Activated T-helper 1 cell treated with anti-CD3 and anti-CD28 coated beads, Interleukin-2, amount 50 U/mL, for 16 hours (primary cell): ENCODE results near the gene SMAD6.

ENCODE experiments used
- DNase-seq, 2 donors: peaks; one replicate each; pipeline ENCODE4 v3.0.0-alpha.2; 2020; ENCODE audit warnings: low read depth in 1 of 2, low spot score in 1 of 2

The SMAD6 gene

GRCh38 chr15:66773129-66773873, 71.3 kb downstream of the SMAD6 start:
- no peak for DNase-seq

- DNase-seq: no peak
Measured at GRCh38 chr15:66774001-66774814, 72.2 kb downstream of the SMAD6 start.

GRCh38 chr15:66775127-66776105, 73.4 kb downstream of the SMAD6 start:
- DNase-seq: no peak

DNA sequence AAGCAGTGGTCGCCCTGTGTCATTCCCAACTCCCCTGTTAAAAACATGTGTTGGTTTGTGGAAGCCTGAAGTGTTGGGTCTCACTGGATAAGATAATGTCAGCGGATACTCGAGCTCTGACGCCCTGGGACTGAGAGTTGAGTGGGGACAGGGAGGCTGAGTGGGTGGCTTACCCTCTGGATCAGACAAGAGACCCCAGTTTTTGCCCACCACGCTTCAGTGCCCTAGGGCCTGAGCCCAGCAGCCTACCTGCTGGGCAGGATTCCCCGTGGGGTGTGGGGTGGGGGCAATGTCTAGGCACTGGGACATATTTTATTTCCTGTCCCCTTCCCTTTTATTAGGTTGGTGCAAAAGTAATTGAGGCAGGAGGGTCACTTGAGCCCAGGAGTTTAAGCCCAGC, 75.0 kb downstream of the SMAD6 start:
- DNase-seq: no peak

DNA sequence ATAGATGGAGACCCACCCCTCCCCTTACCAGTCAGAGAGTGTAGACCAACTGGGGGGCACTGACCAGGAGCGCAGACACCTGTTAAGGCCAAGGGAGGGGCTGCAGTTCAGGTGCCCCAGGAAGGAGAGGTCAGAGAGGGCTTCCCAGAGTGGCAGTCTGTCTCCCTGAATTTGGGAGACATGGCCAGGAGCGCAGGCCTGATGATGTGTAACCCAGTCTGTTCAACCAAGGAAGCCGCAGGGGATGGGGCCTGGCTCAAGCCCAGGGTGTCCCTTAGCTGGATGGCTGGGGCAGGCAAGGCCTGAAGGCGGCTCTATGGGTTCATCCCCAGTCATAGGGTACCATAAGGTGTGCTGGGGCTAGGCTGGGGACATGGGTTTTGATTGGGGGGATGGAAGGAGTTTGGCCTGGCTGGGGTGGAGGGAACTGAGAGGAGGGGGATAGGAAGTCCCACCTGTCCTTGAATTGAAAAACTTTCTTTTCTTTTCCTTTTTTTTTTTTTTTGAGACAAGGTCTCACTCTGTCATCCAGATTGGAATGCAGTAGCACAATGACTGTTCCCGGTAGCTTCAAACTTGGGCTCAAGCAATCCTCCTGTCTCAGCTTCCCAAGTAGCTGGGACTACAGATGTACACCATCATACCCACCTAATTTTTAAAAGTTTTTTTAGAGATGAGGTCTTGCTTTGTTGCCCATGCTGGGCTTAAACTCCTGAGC, 75.7 kb downstream of the SMAD6 start:
- DNase-seq: no peak

- no peak for DNase-seq
Measured at GRCh38 chr15:66778314-66778665, 76.3 kb downstream of the SMAD6 start.

- DNase-seq: no peak
Measured at GRCh38 chr15:66778716-66779115, 76.7 kb downstream of the SMAD6 start.

DNA sequence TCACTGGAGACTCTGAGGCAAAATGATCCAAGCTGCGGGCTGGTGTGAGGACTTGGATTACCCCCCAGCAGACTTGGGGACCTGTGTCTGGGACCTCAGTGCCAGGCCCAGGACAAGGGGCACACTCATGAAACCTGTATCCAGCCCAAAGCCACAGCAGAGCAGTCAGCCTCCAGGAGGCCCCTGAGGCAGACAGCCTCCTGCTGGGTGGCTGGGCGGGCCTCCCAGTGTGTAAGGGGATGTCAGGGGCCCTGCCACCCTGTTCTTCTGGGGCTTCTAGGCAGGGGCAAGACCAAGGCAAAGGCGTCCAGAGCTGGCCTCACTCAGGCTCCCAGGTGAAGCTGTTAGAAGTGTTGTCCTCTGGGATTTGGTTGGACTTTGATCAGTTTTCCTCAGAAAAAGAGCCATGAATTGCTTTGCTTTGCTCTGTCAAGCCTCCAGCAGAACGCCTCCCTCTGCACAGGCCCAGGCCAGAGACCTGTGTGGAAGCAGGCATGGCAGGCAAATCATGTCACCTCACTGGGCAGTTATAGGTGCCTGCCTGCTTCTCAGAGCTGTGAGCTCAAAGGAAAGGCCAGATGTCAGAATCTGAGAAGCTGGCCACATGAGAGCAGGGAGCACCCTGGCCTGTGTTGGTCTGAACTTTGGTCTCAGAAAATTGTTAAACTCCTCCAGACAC, 77.4 kb downstream of the SMAD6 start:
- DNase-seq: no peak

DNA sequence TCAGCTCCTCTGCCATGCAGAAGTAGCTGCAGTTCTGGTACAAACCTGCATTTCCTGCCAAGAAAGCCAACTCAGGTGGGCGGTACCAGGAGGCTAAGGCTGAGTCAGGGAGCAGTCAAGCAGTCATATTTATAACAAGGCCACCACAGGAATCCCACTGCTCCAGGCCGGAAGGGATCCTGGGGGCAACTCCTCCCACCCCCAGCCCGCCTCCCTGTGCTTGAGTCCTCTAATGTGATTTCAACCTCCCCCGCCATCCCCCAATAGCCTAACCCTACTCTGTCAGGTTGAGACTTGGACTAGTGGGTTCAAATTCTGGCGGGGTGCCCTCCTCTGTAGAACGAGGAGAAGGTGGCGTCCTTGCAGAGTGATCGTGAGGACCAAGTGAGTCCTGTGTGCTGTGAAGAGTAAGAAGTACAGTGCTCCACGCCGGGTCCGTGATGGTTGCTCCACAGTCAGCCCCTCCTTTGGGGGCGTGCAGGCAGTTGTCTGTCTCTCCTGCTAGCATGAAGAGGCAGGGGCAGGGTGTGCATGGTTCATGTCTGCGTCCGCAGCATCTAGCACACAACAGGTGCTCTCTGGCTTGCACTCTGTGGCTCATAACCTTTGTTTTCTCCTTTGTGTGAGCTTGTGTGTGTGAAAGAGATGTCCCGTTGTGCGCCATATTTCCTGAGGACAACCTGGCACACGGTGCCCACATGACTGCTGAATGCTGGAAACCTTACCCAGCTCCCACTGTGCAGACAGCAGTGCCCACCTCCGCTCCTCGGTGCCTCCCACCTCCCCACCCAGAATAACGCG, 78.3 kb downstream of the SMAD6 start:
- DNase-seq: no peak

- no peak for DNase-seq
Measured at GRCh38 chr15:66780973-66781718, 79.1 kb downstream of the SMAD6 start.

GRCh38 chr15:66782785-66783184, 80.7 kb downstream of the SMAD6 start:
- DNase-seq: no peak

DNA sequence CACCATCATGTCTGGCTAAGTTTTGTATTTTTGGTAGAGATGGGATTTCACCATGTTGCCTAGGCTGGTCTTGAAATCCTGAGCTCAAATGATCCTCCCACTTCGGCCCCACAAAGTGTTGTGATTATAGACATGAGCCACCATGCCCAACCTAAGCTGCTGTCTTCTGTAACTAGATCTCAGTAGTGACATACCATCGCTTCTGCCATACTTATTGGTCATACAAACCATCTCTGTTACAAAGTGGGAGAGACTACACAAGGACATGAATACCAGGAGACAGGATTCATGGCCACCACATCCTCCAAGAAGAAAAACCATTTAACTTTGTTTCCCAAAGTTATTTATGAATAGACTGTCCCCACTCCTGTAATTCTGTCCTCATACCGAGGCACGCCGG, 81.3 kb downstream of the SMAD6 start:
- no peak for DNase-seq

DNA sequence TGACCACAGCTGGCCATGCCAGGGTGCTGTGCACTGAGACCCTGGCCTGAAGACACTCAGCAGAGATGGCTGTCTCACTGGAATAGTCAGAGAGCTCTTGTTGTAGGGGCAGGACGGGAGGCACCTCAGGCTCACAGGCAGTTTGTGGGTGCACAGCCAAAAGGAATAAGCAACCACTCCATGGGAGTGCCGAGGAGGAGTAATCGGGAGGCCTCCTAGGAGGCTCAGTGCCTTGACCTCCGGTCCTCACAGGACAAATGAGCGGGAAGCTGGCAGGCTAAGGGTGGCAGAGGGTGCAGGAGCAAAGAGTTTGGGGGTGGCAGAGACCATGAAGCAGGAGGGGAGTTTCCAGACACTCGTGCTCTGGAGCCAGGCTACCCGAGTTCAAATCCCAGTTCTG, 81.7 kb downstream of the SMAD6 start:
- no peak for DNase-seq

- no peak for DNase-seq
Measured at GRCh38 chr15:66784174-66784573, 82.1 kb downstream of the SMAD6 start.

- DNase-seq: no peak
Measured at GRCh38 chr15:66785637-66786036, 83.6 kb downstream of the SMAD6 start.

- DNase-seq: no peak
Measured at GRCh38 chr15:66786222-66786621, 84.2 kb downstream of the SMAD6 start.

- no peak for DNase-seq
Measured at GRCh38 chr15:66786708-66787488, 84.9 kb downstream of the SMAD6 start.

GRCh38 chr15:66787489-66787871, 85.4 kb downstream of the SMAD6 start:
- DNase-seq: no peak
